NCI-H2081 treated with DMSO at 0.1 percent for 48 hours (cell line): ENCODE measurements around the gene CD44.

Experiments
- DNase-seq: peaks from one replicate; lab custom pipeline; 2025; lab: John Stamatoyannopoulos, UW

The CD44 gene

DNA sequence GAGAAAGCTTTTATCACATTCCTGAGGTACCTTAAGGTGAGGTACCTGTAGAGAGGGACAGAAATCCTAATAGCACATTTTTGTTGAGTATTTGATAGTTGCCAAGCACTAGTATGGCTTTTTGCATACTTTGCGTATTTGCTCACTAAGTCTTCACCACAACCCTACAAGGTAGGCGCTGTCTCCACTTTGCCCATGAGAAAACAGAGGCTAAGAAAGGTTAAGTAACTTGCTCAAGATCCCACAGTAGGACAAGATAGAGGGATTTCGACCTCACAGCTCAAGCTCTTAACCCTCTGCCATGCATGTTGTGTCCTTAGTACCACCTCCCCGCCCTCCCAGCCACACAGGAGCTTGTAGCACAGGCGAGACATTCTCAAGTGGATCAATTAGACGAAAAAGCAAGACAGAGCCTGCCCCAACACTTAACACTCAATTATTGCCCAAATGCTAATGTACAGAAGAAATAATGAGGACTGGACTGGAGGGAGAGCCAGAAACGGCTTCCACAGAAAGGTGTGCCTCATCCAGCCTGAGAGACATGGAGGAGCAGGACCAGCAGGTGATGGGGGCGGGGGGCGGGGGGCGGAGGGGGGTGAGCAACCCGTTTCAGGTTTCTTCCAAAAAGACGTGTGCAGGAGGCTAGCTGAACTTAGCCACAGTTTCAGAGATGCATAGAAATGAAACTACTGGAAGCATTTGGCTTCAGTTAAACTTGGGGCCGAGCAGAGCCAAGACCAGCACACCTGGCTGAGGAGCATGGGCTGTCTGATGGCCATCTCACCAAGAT is 26.7 kb upstream of the CD44 start:
- DNase-seq: no peak

DNA sequence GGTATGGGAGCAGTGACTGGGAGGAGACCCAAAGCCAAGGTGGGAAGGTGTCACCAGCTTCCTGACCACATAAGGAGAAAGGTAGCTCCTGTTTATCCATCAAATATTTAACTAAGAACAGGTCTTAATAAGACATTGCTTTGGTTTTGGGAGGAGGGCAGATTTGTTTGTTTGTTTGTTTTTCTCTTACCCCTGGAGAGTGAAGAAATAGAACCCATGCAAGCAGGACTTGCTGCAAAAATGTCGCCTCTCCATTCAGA is 26.2 kb upstream of the CD44 start:
- no peak for DNase-seq

DNA sequence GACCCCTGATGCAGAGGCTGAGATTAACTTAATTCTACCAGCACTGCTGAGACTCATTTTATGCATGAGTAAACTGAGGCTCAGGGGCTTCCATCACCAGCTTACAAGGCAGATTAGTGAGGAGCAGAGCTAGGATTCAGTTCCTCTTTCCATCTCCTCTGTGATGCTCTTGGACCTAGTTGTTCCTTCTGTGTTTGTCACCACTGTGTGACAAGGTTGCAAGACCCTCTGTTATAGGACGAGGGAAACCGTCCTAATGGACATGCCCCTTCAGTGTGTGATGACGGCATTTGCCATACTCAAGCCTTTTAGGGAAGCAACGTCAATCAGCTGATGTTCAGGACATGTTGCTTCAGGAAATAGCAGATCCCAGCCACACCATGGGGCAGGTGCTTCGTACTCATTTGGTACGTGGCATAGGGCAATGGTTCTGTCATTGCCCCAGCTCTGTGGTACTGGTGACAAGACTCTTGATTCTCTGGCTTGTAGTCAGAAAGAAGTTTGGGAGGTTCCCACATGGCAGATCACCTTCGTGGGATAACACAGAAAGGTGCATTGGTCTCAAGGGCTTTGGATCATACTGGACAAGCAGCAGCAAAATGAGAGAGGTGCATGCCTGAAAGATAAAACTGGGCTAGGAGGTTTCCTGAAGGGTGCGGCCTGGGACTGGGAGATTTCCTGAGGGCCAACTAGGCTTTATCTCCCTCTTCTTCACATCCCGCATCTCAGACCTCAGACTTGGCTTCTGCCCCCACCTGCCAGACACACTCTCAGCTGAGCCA is 23.9 kb upstream of the CD44 start:
- no peak for DNase-seq

DNA sequence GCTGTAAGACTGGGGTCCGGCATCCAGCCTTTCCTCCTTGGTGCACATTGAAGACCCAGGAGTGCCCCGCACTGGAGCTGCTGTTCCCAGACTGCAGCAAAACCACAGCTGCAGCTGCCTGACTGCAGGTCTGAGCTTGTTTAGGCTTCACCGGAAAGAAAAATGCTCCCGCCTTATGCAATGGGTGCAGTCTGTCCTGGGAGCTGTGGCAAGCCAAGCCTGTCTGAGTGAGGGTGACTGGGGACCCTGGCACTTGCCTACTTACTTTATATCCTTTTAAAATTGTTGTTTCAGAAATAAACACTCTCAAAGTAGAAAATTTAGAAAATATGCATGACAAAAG is 23.3 kb upstream of the CD44 start:
- no peak for DNase-seq

DNA sequence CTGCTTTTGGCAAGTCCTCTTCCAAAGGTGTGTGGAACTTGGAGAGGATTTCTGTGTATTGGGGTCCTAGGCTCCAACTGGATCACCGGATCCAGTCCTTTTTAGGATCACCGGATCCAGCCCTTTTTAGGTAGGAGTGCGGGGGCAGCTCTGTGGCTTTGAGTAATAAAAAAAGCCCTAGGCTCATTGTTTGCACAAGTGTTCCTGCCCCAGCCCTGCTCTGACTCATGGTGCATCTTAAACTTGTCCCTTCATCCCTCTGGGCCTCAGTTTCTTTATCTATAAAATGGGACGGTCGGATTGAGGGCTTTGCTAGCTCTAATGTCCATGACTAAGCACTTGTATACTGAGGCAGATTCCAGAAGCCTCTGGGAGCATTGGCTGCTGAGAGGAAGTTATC is 22.7 kb upstream of the CD44 start:
- DNase-seq: no peak

DNA sequence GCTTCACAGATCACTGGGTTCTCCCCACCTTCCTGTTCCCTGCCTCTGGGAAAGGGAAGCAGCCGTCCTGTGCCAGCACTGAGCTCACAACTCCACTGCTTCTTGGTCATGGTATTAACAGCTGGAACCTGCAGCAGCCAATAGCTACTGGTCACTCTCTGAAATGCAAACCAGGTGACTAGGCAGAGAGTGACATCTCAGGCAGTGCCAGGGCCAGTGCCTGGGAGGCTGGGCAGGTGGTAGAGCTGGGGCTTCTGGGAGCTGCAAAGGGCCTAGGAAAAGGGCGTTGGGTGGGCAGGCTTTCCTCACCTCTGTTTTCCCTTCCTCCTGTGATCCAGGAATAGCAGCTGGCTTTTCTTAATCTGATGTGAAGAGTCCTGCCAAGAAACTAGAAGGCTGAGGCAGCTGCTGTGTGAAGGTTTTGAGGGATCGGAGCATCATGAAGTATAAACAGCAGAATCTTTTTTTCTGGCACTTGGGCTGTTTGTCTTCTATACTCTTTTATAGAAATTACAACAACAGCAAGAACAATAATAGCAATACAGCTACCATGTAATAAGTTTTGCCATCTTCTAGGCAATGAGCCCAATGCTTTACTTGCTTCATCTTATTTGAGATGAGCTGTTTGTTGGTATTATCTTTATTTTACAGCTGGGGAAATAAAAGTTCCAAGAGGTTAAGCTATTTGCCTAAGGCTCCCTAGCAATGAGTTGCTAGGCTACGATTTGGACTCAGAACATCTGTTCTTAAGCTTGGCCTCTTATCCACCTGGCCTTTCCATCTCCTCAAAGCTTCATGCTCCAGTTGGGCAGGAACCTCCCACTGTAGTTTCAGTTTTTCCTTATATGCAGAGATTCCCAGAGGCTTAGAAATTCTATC is 22.0 kb upstream of the CD44 start:
- no peak for DNase-seq

DNA sequence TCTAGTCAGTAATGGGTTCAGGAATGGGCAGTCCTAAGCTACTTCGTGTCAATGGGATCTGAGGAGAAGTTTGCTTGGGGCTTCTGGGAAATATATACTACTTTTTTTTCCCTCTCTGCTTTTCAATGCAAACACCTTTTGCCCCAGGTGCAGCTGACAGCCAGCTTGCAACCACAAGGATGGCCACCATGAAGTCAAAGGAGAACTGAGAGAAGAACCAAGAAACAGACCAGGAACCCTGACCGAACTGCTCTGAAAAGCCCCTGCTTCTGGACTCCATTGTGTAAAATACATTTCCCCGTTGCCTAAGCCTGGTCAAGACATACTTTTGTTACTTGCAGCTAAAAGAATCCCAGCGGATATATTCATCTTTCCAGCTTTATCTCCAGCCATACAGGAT is 20.1 kb upstream of the CD44 start:
- DNase-seq: no peak

DNA sequence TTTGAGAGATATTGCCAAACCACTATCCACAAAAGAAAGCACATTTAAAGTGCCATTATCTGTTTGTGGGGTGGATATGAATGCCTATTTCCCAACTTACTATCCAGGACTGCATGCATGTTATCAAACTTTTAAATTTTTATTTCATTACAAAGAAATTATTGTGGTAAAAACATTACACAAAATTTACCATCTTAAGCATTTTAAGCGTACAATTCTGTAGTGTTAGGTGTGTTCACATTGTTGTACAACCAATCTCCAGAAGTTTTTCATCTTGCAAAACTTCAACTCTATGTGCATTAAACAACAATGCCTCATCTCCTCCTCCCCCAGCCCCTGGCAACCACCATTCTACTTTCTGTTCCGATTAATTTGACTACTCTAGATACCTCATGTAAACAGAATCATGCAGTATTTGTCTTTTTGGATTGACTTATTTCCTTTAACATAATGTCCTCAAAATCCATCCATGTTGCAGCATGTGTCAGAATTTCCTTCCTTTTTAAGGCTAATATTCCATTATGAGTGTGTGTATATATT is 17.6 kb upstream of the CD44 start:
- no peak for DNase-seq

DNA sequence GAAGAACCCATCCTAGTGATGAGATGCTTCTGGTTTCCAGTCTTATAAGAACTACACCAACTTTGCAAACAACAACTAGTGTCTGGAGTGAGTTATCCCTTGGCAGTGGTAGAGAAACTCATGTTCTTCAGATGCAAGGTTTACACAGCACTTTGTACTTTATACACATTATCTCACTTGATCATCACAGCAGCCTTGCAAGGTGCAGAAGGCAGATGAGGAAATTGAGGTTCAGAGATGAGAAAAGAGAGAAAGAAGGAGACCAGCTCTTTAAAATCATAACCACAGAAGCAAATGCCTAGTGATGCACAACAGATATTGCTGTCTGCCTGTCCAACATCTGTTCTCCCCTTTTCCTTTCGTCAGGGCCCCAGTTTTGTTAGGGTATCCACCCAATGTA is 16.7 kb upstream of the CD44 start:
- no peak for DNase-seq

DNA sequence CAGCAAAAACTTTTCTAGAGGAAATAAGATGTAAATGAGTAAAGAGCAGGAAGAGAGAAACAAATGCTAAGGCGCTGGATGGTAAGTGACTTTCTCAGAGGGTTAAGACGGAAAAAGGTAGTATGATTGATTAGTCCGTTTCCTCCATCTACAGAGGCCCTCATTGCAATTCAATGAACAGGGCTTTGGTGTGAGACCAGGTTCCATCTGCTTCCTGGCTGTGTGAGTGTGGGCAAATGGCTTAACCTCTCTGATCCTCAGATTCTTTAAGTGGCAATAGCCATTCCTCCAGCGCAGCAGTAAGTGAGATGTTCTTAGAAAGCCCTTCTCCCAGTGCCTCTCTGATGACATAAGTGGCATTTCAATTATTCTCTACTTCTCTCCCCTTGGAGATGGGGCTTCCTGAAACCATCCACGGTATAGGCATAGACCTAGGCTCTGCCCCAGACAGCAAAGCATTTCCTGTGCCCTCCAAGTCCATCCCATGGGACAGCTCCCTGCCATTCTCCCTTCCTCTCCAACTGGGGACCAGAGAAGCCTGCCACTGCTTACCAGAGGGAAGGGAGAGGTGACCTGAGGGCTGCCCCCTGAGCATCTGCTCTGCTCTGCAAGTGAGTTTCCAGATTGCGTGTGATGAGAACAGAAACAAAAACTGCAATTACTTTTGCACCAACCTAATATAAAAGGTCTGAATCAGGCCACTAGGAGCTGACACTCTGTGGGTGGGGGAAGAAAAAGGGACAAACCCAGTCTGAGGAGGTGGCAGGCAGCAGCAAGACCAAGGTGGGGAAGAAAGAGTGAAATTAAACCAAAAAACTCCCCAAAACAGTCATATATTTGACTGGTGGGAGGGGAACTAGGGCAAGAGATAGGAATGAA is 12.7 kb upstream of the CD44 start:
- DNase-seq: no peak

DNA sequence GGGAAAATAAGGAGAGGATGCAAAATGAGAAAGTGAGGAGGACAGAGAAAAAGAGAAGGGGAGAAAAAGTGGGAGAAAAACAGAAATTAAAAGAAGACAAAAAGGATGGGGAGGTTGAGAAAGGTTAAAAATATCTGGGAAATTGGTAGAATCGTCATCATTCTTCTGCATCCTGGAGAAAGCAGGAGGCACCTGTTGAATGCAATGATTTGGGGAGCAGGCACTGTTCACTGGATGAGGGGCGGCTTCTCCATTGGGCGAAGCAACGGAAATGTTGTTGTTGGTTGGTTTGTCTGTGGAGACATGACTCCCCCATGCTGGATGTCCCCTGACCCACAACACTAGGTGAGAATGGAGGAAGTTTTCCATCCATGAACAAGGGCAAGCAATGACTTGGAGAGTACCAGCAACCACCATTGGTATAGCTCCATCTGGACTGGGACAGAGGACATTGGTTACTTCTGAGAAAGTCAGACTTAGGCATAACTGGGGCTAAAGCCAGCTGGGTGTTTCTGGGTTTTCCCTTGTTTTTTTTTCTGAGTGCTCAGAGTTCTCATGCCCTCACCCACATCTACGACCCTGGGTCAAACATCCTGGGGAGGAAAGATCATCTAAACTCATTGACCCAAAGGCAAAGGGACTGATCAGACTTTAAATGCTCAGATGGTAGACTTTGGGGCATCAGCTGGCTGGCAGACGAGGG is 11.9 kb upstream of the CD44 start:
- DNase-seq: no peak

DNA sequence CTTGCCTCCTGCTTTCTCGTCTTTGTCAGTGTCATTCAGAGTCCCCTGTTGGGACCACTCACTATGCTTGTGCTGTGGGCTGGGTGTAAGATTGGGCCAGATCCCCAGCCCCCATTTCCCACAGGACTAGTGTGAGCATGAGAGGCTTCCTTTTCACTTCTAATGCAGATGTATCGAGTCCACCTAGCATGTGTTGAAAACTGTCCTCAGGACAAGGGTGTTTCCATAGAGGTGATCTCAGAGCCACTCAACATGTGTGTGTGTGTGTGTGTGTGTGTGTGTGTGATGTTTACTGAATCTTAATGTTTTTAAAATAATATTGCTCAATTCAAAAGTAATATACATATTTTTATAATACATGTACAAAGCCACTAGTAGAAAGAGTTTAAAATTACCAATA is 11.4 kb upstream of the CD44 start:
- DNase-seq: no peak

DNA sequence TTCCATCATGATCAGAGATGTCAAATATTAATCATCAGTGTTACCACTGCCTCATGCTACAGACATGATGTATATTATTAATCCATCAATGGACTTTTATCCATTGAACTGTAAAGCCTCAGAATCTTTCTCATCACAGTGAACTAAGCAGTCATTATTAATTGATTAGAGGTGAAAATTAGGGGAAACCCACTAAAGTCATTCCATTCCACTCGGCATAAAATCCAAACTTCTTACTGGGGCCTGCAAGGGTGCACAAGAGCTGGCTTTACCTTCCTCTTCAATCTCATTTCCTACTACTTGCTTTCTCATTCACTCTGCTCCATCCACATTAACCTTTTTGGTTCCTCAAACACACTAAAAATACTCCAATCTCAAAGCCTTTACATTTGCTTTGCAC is 7.9 kb upstream of the CD44 start:
- no peak for DNase-seq

DNA sequence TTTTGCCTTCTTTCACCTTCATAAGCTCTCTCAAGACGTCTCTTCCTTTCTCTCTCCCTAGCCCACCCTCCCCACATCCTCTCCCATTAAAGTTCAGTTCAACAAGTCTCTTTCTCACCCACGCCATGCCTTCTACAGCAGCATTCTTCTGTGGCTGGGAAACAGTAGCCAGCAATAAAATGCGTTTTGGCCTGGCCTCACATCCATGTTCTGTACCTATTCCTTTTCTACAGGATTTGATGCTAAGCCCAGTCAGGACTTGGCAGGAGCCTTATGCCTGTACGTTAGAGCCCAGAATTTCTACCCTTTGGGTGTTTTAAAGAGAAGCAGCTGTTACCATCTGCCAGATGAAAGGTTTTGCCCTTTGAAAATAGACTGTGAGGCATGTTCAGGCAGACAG is 7.1 kb upstream of the CD44 start:
- DNase-seq: no peak

DNA sequence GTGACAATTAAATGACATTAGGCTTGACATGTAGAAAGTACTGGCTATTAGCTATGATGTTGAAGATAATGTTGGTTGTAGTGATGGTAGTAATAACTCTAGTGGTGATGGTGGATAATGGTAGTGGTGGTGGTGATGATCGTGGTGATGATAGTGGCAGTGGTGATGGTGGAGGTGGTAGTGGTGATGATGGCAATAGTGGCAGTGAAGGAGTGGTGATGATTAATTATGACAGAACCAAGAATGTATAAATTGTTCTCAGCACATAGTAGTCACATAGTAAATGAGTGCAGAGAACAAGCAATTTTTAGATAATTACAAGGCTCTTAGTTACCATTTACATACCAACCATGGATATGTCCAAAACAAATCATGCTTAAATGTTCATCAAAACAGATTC is 5.3 kb upstream of the CD44 start:
- no peak for DNase-seq

DNA sequence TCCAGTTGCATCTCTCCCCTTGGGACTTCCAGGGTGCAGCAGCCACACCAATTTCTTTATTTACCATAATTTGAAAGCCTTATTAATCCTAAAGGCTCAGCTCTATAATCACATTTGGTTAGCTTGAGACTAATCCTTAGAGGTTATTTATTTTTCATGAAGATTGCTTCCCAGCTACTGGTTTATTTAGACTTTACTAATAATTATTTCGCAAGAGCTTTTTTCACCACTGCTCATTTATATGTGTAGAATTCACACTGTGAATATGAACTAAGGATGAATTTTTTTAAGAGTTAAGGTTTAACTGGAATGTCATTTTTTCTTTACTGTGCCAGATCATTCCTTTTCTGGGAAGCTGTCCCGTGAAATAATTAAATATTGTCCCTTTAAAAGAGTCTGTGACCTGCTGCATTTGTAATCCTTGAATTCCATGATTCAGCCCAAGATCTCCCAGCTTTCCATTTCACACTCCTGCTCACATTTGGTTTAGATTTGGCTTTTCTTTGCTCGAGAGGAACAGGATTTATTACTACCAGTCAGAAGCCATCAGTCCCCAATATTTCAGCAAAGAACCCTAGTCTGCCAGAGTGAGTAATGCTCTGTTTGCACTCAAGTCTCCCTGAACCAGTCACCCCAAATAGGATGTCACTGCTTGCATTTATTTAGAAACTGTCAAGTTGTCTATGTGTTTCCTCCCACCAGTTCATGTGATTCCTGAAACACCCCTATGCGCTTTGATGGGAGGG is 4.4 kb upstream of the CD44 start:
- DNase-seq: no peak

DNA sequence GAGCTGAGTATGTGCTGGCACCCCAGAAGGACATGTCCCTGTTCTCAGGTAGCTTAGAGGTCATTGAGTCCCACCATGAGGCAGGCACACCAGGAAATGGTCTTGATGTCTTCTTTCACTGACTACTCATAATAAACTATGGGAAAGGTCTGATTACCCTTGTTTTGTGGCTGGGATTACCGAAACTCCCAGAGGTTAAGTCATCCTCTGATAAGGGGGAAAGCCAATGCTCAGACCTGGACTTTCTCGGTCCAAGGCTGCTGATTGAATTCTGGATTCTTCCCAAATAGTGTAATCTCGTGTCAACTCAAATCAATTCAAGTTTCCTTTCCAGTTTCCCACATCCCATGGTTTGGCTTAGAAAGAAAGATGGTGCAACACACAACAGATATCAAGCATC is 3.7 kb upstream of the CD44 start:
- DNase-seq: no peak

DNA sequence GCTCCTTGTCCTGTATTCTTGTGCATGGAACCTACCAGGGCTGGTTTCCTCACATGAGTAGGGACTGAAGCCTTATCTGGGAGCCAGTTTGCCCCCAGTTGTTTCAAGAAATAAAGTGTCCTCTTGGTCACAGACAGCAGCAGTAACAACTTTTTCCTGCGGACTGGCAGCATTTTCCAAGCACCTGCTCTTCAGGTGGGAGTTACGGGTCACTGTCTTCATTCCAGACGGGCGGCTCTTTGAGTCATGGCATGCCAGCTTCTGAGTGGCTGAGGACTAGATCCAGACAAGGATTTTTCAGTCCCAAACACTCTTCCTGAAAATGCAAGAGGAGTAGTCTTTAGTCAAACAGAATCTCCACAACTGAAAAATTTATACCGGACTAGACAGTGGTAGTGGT is 2.7 kb upstream of the CD44 start:
- no peak for DNase-seq

DNA sequence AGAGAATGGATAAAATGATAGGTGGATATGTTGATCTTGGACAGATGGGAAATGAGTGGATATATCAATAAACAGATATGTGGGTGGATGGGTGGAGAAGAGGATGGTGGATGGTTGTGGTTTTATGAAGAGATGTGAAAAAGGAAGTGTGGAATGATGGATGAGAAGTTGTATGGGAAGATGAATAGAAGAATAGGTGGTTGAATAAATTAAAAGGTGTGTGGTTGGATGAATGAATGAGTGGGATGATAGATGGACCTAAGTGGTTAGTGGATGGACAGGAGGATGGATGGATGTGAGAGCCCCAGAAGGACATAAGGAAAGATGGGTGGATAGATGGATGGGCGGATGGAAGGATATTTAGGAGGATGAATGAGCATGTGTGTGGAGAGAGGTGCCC is 913 bp upstream of the CD44 start:
- DNase-seq: no peak

DNA sequence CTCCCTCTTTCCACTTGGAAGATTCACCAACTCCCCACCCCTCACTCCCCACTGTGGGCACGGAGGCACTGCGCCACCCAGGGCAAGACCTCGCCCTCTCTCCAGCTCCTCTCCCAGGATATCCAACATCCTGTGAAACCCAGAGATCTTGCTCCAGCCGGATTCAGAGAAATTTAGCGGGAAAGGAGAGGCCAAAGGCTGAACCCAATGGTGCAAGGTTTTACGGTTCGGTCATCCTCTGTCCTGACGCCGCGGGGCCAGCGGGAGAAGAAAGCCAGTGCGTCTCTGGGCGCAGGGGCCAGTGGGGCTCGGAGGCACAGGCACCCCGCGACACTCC is 397 bp upstream of the CD44 start:
- no peak for DNase-seq
